Upper lobe of right lung (tissue), 1 donor: ENCODE results near the gene ASTN2. TPM values are rescaled to one million over a fixed set of nuclear protein-coding genes. Genes with fewer than 3 reads are reported as not detected.

Source experiments
- ATAC-seq: fragments of 200-7000 bp; cut with Tn5 transposase; one replicate; pipeline ENCODE4 v1.9.1; 2020; ENCODE audit warnings: mild to moderate bottlenecking, moderate library complexity
- DNase-seq: peaks from one replicate; pipeline ENCODE4 v3.0.0-alpha.2; 2020
- H3K27ac ChIP-seq: fragments of 200-600 bp; one replicate; pipeline ENCODE4 v1.8.0; 2022
- H3K27me3 ChIP-seq: fragments of 200-600 bp; one replicate; pipeline ENCODE4 v1.8.0; 2022; ENCODE audit warnings: mild to moderate bottlenecking
- H3K36me3 ChIP-seq: fragments of 200-600 bp; one replicate; pipeline ENCODE4 v1.8.0; 2022
- H3K4me1 ChIP-seq: fragments of 200-600 bp; one replicate; pipeline ENCODE4 v1.8.0; 2022
- H3K4me3 ChIP-seq: fragments of 200-600 bp; one replicate; pipeline ENCODE4 v1.8.0; 2022; ENCODE audit warnings: mild to moderate bottlenecking
- H3K9me3 ChIP-seq: fragments of 200-600 bp; one replicate; pipeline ENCODE4 v1.8.0; 2022
- CTCF ChIP-seq: fragments of 200-600 bp; IDR thresholded peaks from one replicate; pipeline ENCODE4 v1.8.0; 2022; ENCODE audit warnings: antibody characterized with exemption
- intact Hi-C: fragments of 100-400 bp; cut with DNase I; formaldehyde crosslinking; loops from one replicate; pipeline ENCODE4 v1.11.0; 2022
- total RNA-seq: library from RNA; stranded (reverse); fragmentation: NEBNext Ultra II Directional; extraction: Animal tissue kit (Norgen Biotek cat#: 25700); gene quantifications from one replicate; pipeline ENCODE4 v1.2.1, GENCODE V29; 2021
- donor health status: DM: no; HTN: yes; CAD: no; lungs with severe emphysema.

The ASTN2 gene
- total RNA-seq, 1 donor from 2014 or later: 3.8 TPM

GRCh38 chr9:117008876-117009275 lies 406.0 kb downstream of the ASTN2 start:
- ATAC-seq: no peak
- H3K36me3 ChIP-seq: no peaks in the 10 kb centered on the region
- H3K27me3 ChIP-seq: no peaks in the 10 kb centered on the region
- intact Hi-C loops: no loop called here
- H3K9me3 ChIP-seq: no peaks in the 10 kb centered on the region
- no peak overlapping the region for H3K27ac ChIP-seq
- DNase-seq: no peak
- H3K4me3 ChIP-seq: no peak overlapping the region
- H3K4me1 ChIP-seq: no peaks in the 10 kb centered on the region
- TF ChIP-seq CTCF: no peak

GRCh38 chr9:117008461-117008860 lies 406.4 kb downstream of the ASTN2 start:
- TF ChIP-seq CTCF: no peak
- Histone ChIP-seq H3K27me3 (no peaks in the 10 kb centered on the region), H3K27ac (no peak overlapping the region), H3K9me3 (no peaks in the 10 kb centered on the region), H3K36me3 (no peaks in the 10 kb centered on the region), H3K4me3 (no peak overlapping the region), H3K4me1 (no peaks in the 10 kb centered on the region)
- ATAC-seq (no peak), DNase-seq (no peak)
- intact Hi-C loops: no loop called here

GRCh38 chr9:117002686-117003085 lies 412.2 kb downstream of the ASTN2 start:
- Histone ChIP-seq H3K4me1 (no peaks in the 10 kb centered on the region), H3K4me3 (no peak overlapping the region), H3K27ac (no peak overlapping the region), H3K9me3 (no peaks in the 10 kb centered on the region), H3K27me3 (no peaks in the 10 kb centered on the region), H3K36me3 (no peaks in the 10 kb centered on the region)
- DNase-seq (no peak), ATAC-seq (no peak)
- no peak for TF ChIP-seq CTCF
- intact Hi-C loops: no loop called here

GRCh38 chr9:117000834-117001233 lies 414.0 kb downstream of the ASTN2 start:
- Histone ChIP-seq H3K27me3 (no peaks in the 10 kb centered on the region), H3K36me3 (no peaks in the 10 kb centered on the region), H3K27ac (no peak overlapping the region), H3K4me1 (no peaks in the 10 kb centered on the region), H3K4me3 (no peak overlapping the region), H3K9me3 (no peaks in the 10 kb centered on the region)
- TF ChIP-seq CTCF: no peak
- DNase-seq: no peak
- intact Hi-C loops: no loop called here
- no peak for ATAC-seq

GRCh38 chr9:117000196-117000723 lies 414.6 kb downstream of the ASTN2 start:
- no peaks in the 10 kb centered on the region for H3K36me3 ChIP-seq
- no peak for TF ChIP-seq CTCF
- DNase-seq: no peak
- no peak overlapping the region for H3K27ac ChIP-seq
- no peak overlapping the region for H3K4me3 ChIP-seq
- no peak for ATAC-seq
- intact Hi-C loops: no loop called here
- no peaks in the 10 kb centered on the region for H3K9me3 ChIP-seq
- no peaks in the 10 kb centered on the region for H3K27me3 ChIP-seq
- no peaks in the 10 kb centered on the region for H3K4me1 ChIP-seq

- Histone ChIP-seq H3K27me3 (no peaks in the 10 kb centered on the region), H3K36me3 (no peaks in the 10 kb centered on the region), H3K4me3 (no peak overlapping the region), H3K4me1 (no peaks in the 10 kb centered on the region), H3K9me3 (no peaks in the 10 kb centered on the region), H3K27ac (no peak overlapping the region)
- DNase-seq (no peak), ATAC-seq (no peak)
- intact Hi-C loops: no loop called here
- TF ChIP-seq CTCF: no peak
These were observed 416.6 kb downstream of the ASTN2 start for GRCh38 chr9:116998305-116998704.
